ENCODE measurements around the gene SLC38A1. TPM values are rescaled to one million over a fixed set of nuclear protein-coding genes. Genes with fewer than 3 reads are reported as not detected.
"Not testable (repeated sequence)": the region's sequence is repeated elsewhere in the genome, so short reads cannot be mapped to it uniquely, and the experiment has no call there.

SLC38A1 gene
- total RNA-seq, 1 donor, result 203 TPM

DNA sequence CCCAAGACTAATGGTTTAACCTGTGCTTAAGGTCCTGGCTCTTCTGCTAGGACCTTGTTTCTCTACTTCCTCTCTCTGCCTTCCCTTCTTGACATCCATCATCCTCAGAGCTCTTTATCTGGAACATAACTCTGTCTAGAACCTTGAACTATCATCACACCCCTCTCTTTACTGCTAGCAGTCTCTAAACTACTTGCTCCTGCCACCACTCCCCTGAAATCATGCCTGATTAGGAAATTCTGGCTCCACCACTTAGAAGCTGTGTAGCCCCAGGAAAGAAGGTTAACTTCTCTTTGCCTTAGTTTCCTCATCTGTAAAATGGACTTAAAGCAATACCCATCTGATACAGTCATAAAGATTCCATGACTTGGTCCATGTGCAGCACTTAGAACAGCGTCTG, 9.1 kb downstream of the SLC38A1 start:
- H3K4me3 ChIP-seq (ENCODE audit: low read depth, low read length), result no peak overlapping the region
- no peak for DNase-seq (ENCODE audit: low read depth)
- no peak for TF ChIP-seq CTCF (IDR thresholded peaks at IDR 0.05; ENCODE audit: insufficient read depth, low read length)

DNA sequence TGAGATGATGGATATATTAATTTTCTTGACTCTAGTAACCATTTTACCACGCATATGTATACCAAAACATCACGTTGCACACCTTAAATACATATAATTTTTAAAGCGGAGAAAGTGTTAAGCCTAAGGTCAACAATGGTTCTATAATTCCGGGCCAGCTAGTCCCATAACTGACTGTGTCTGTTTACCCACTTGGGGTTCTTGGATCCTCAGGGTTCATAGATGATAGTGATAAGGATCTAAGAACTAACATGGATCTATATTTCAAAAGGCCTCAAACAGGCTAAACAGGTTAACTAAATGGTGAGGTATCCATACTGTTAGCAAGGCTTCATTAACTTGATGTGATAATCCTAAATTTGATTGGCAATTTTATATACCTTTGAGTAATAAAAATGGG, 9.8 kb downstream of the SLC38A1 start:
- no peak for TF ChIP-seq CTCF (IDR thresholded peaks at IDR 0.05; ENCODE audit: insufficient read depth, low read length)
- H3K4me3 ChIP-seq (ENCODE audit: low read depth, low read length), result no peak overlapping the region
- no peak for DNase-seq (ENCODE audit: low read depth)

- TF ChIP-seq CTCF (IDR thresholded peaks at IDR 0.05; ENCODE audit: insufficient read depth, low read length), result no peak
- DNase-seq (ENCODE audit: low read depth), result no peak
- no peak overlapping the region for H3K4me3 ChIP-seq (ENCODE audit: low read depth, low read length)
These were observed 10.7 kb downstream of the SLC38A1 start for GRCh38 chr12:46258129-46258528.

- TF ChIP-seq CTCF (IDR thresholded peaks at IDR 0.05; ENCODE audit: insufficient read depth, low read length), result no peak
- DNase-seq (ENCODE audit: low read depth), result no peak
- no peak overlapping the region for H3K4me3 ChIP-seq (ENCODE audit: low read depth, low read length)
These were observed 11.9 kb downstream of the SLC38A1 start for GRCh38 chr12:46256942-46257341.

DNA sequence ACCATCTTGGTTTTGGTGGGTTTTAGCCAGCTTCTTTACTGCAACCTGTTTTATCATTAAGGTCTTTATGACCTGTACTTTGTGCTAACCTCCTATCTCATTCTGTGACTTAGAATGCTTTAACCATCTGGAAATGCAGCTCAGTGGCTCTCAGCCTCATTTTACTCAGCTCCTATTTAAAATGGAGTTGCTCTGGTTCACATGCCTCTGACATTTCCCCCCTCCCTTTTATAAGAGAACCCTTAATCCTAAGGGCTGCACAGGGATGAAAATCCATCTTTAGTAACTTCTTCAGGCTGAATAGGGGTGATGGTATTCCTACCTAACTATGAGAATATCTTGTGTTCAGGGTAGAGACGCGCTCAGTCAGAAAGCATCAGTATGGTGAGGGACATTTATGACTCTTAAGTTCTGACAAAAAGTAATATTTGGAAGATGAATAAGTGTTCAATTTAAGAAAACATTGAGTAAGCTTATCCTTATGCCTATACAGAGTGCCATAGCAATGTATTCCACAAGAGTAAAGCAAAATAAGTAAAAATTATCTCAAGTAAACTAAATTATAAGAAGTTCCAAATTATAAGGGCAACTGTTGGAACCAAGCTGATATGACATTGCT, 15.2 kb downstream of the SLC38A1 start:
- no peak for TF ChIP-seq CTCF (IDR thresholded peaks at IDR 0.05; ENCODE audit: insufficient read depth, low read length)
- H3K4me3 ChIP-seq (ENCODE audit: low read depth, low read length), result no peak overlapping the region
- no peak for DNase-seq (ENCODE audit: low read depth)

DNA sequence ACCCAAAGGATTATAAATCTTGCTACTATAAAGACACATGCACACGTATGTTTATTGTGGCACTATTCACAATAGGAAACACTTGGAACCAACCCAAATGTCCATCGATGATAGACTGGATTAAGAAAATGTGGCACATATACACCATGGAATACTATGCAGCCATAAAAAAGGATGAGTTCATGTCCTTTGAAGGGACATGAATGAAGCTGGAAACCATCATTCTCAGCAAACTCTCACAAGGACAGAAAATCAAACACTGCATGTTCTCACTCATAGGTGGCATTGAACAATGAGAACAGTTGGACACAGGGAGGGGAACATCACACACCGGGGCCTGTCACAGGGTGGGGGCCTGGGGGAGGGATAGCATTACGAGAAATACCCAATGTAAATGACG, 16.8 kb downstream of the SLC38A1 start:
- not testable (repeated sequence) for H3K4me3 ChIP-seq (ENCODE audit: low read depth, low read length); DNase-seq (ENCODE audit: low read depth)

- DNase-seq (ENCODE audit: low read depth); H3K4me3 ChIP-seq (ENCODE audit: low read depth, low read length): not testable (repeated sequence)
These were observed 18.9 kb downstream of the SLC38A1 start for GRCh38 chr12:46249960-46250359.

GRCh38 chr12:46246021-46246700, 22.7 kb downstream of the SLC38A1 start:
- H3K4me3 ChIP-seq (ENCODE audit: low read depth, low read length), result no peak overlapping the region
- no peak for TF ChIP-seq CTCF (IDR thresholded peaks at IDR 0.05; ENCODE audit: insufficient read depth, low read length)
- DNase-seq (ENCODE audit: low read depth), result no peak

Measured in fibroblast of the aortic adventitia (primary cell).